OCI-LY3 (cell line): ENCODE data around the gene EFCAB10.

Source experiments
- CTCF ChIP-seq: fragments of 200-600, 300-600 bp; sonication (generic); IDR thresholded peaks from 2 replicates; pipeline ENCODE4 v1.5.1; 2014; ENCODE audit warnings: antibody characterized with exemption, low read length, low read depth
- EZH2phosphoT487 ChIP-seq: fragments of 200-600 bp; shearing (Covaris generic); IDR thresholded peaks from 2 replicates; pipeline ENCODE4 v1.6.1; 2018; ENCODE audit warnings: antibody characterized with exemption, mixed run types, low read depth

DNA sequence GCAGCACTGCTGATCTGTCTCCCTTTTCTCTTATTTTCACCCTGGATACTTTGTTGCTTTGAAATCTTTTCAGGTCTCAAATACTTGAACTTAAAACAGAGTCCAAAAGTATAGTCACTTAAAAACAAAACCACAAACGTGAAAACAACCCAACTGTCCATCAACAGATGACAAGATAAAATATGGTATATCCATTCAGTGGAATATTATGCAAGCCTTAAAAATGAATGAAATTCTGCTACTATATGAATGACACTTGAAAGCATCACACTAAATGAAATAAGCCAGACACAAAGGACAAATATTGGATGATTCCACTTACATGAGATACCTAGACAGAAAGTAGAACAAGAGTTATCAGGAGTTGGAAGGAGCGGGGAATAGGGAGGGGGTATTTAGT, 44.7 kb upstream of the EFCAB10 start:
- TF ChIP-seq CTCF (no peak), EZH2phosphoT487 (no peak)
